Adipose tissue (tissue), 3 donors: ENCODE results near the gene FUOM. TPM values are rescaled to one million over a fixed set of nuclear protein-coding genes. Genes with fewer than 3 reads are reported as not detected.
"Not testable (repeated sequence)": the region's sequence is repeated elsewhere in the genome, so short reads cannot be mapped to it uniquely, and the experiment has no call there.

Experiments
- H3K27ac ChIP-seq: one replicate; pipeline ENCODE4 v1.5.1; 2013; ENCODE audit warnings: low read depth, low read length
- WGBS, 3 donors: extraction: QIAGEN DNeasy Blood & Tissue Kit; methylation state at CpG; one replicate each; pipeline ENCODE4 v1.1.7; 2013; 5-methylcytosine and 5-hydroxymethylcytosine counted together
- polyA plus RNA-seq, 3 donors: library from polyadenylated mRNA; stranded (reverse); fragments of 200-250 nt; gene quantifications; one replicate each; pipeline ENCODE4 v1.2.3, GENCODE V29; 2013
- donor health status: healthy with polysubstance abuse.
- donor health status: Bipolar disorder and iron deficiency.
- donor health status: healthy.

Gene FUOM
- polyA plus RNA-seq, 3 donors = 22.1 to 45.1 (median 23.3) TPM

- no peak overlapping the region for H3K27ac ChIP-seq
- 2 to 3% (median 2%) methylated on average over 64 to 91 of the region's 91 CpGs for WGBS, 3 donors
Measured at GRCh38 chr10:133325440-133326222, 32.2 kb downstream of the FUOM start.

GRCh38 chr10:133324857-133325260 lies 33.0 kb downstream of the FUOM start:
- H3K27ac ChIP-seq = no peak overlapping the region
- WGBS, 3 donors = 14 to 22% (median 19%) methylated on average over 20 of the region's 20 CpGs

GRCh38 chr10:133324198-133324792 lies 33.5 kb downstream of the FUOM start:
- H3K27ac ChIP-seq = no peak overlapping the region
- WGBS, 3 donors = 5 to 8% (median 6%) methylated on average over 10 to 13 of the region's 13 CpGs

- WGBS, 3 donors = 59 to 74% (median 67%) methylated on average over 9 to 12 of the region's 14 CpGs
- H3K27ac ChIP-seq = not testable (repeated sequence)
Measured at GRCh38 chr10:133322064-133322709, 35.6 kb downstream of the FUOM start.

GRCh38 chr10:133320852-133321422 lies 36.9 kb downstream of the FUOM start:
- WGBS, 3 donors = 86 to 96% (median 94%) methylated on average over 6 of the region's 6 CpGs
- not testable (repeated sequence) for H3K27ac ChIP-seq

GRCh38 chr10:133318494-133319127 lies 39.2 kb downstream of the FUOM start:
- no peak overlapping the region for H3K27ac ChIP-seq
- 6 to 10% (median 8%) methylated on average over 50 to 51 of the region's 51 CpGs for WGBS, 3 donors

- no peak overlapping the region for H3K27ac ChIP-seq
- 77 to 85% (median 80%) methylated on average over 7 of the region's 7 CpGs for WGBS, 3 donors
Measured at GRCh38 chr10:133316732-133317131, 41.1 kb downstream of the FUOM start.

- WGBS, 3 donors = 86 to 91% (median 89%) methylated on average over 8 to 9 of the region's 9 CpGs
- H3K27ac ChIP-seq = no peak overlapping the region
Measured at GRCh38 chr10:133316266-133316665, 41.6 kb downstream of the FUOM start.

GRCh38 chr10:133315847-133316246 lies 42.0 kb downstream of the FUOM start:
- H3K27ac ChIP-seq = no peak overlapping the region
- WGBS, 3 donors = 82 to 90% (median 84%) methylated on average over 5 of the region's 5 CpGs

GRCh38 chr10:133314911-133315310 lies 42.9 kb downstream of the FUOM start:
- H3K27ac ChIP-seq = no peak overlapping the region
- WGBS, 3 donors = 76 to 90% (median 77%) methylated on average over 12 of the region's 12 CpGs

- H3K27ac ChIP-seq = no peak overlapping the region
- 57 to 73% (median 73%) methylated on average over 4 of the region's 4 CpGs for WGBS, 3 donors
Measured at GRCh38 chr10:133313192-133313591, 44.6 kb downstream of the FUOM start.

- H3K27ac ChIP-seq = no peak overlapping the region
- 93 to 95% (median 94%) methylated on average over 9 of the region's 9 CpGs for WGBS, 3 donors
Measured at GRCh38 chr10:133312769-133313145, 45.1 kb downstream of the FUOM start.

GRCh38 chr10:133312016-133312768 lies 45.6 kb downstream of the FUOM start:
- WGBS, 3 donors = 92 to 94% (median 94%) methylated on average over 23 of the region's 23 CpGs

GRCh38 chr10:133311570-133311969 lies 46.2 kb downstream of the FUOM start:
- H3K27ac ChIP-seq = no peak overlapping the region
- 85 to 93% (median 93%) methylated on average over 10 of the region's 10 CpGs for WGBS, 3 donors

More at GRCh38 chr10:133312016-133312768, 45.6 kb downstream of the FUOM start:
- H3K27ac ChIP-seq = no peak overlapping the region

GRCh38 chr10:133310789-133311188 lies 47.0 kb downstream of the FUOM start:
- WGBS, 3 donors = 94 to 96% (median 95%) methylated on average over 8 of the region's 8 CpGs
- no peak overlapping the region for H3K27ac ChIP-seq

- H3K27ac ChIP-seq = no peak overlapping the region
- 95 to 97% (median 96%) methylated on average over 16 of the region's 16 CpGs for WGBS, 3 donors
Measured at GRCh38 chr10:133310399-133310755, 47.4 kb downstream of the FUOM start.

GRCh38 chr10:133309720-133310398 lies 48.0 kb downstream of the FUOM start:
- H3K27ac ChIP-seq = no peak overlapping the region
- 71 to 89% (median 82%) methylated on average over 33 of the region's 33 CpGs for WGBS, 3 donors
